Astrocyte (in vitro differentiated cells and primary cell): ENCODE measurements around the gene SUPT4H1.

ENCODE experiments used
- EZH2 ChIP-seq: IDR thresholded peaks from 2 replicates; pipeline ENCODE4 v1.6.1; 2012; ENCODE audit warnings: mild to moderate bottlenecking, low read length, inconsistent platforms; ENCODE audit not compliant: insufficient read depth
- TF ChIP-seq, protein P1 (sequence below): IDR thresholded peaks from 2 replicates; pipeline ENCODE4 v1.5.1; 2011; ENCODE audit warnings: low read depth, mild to moderate bottlenecking, inconsistent platforms, low read length, moderate library complexity; ENCODE audit not compliant: insufficient read depth

DNA sequence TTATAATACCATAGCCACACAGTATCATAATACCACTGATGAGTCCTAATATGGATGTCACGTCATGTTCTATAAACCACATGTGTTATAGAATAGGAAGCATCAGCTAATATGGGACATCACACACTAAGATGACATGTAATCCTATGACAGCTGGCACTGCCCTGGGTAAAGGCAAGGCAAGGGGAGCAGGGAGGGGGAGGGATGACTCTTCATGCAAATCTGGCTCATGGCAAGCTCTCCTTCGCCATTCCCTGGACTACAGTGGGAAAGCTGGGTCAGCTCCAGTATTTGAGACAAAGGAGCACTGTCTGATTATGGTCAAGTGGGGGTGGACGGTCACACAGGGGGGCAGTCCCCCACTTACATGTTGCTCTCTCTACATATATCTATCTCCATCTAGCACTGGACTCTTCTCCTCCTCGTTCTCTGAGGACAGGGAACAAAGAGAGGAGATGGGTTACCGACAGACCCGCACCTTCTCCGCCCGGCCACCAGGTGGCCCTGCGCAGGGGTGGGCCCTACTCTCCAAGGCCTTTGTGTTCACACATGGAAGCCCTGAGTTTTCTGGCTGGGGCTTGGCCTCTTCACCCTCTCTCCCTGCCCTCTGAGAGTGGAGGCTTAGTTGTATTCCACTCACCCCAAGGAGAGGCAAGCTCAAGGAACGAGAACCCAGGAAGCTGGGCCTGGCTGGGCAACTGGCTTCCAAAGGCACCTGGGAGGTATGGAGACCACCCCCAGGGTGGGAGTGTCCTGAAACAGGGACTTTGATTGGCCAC, 47.8 kb downstream of the SUPT4H1 start:
- TF ChIP-seq EZH2 = no peak
- TF ChIP-seq, protein P1, sequence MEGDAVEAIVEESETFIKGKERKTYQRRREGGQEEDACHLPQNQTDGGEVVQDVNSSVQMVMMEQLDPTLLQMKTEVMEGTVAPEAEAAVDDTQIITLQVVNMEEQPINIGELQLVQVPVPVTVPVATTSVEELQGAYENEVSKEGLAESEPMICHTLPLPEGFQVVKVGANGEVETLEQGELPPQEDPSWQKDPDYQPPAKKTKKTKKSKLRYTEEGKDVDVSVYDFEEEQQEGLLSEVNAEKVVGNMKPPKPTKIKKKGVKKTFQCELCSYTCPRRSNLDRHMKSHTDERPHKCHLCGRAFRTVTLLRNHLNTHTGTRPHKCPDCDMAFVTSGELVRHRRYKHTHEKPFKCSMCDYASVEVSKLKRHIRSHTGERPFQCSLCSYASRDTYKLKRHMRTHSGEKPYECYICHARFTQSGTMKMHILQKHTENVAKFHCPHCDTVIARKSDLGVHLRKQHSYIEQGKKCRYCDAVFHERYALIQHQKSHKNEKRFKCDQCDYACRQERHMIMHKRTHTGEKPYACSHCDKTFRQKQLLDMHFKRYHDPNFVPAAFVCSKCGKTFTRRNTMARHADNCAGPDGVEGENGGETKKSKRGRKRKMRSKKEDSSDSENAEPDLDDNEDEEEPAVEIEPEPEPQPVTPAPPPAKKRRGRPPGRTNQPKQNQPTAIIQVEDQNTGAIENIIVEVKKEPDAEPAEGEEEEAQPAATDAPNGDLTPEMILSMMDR = peak; percentile 58
